K562 (cell line): ENCODE data around the gene DCAF17.

Source experiments
- CREB1 ChIP-seq, 2 experiments: sonication (generic) in 1 of 2; formaldehyde crosslinking in 1 of 2; IDR thresholded peaks; 2 replicates each; pipeline versions ENCODE4 v1.6.1 to v1.8.0; 2012 to 2022; ENCODE audit warnings: inconsistent platforms in 1 of 2, mild to moderate bottlenecking in 1 of 2, missing genetic modification reagents in 1 of 2, moderate library complexity in 1 of 2
- DNMT1 ChIP-seq: fragments of 450-650 bp; IDR thresholded peaks from 2 replicates; pipeline ENCODE4 v1.6.1; 2016; ENCODE audit warnings: antibody characterized with exemption, mild to moderate bottlenecking
- EZH2 ChIP-seq: IDR thresholded peaks from 2 replicates; pipeline ENCODE4 v1.6.1; 2012; ENCODE audit warnings: low read depth, mild to moderate bottlenecking, inconsistent platforms, low read length, borderline replicate concordance
- MAFF ChIP-seq: IDR thresholded peaks from 2 replicates; pipeline ENCODE4 v1.6.1; 2012; ENCODE audit warnings: low read length, improper control_type of control experiment
- NRF1 ChIP-seq, 2 experiments: fragments of 450-650 bp; IDR thresholded peaks in 1 of 2; conservative IDR thresholded peaks in 1 of 2; 2 replicates each; pipeline ENCODE4 v1.6.1; 2014; ENCODE audit warnings: mild to moderate bottlenecking in 2 of 2
- RAD51 ChIP-seq: fragments of 450-650 bp; IDR thresholded peaks from 2 replicates; pipeline ENCODE4 v1.7.1; 2016; ENCODE audit warnings: low read depth, mild to moderate bottlenecking, borderline replicate concordance
- RBM15 ChIP-seq: fragments of 200-400 bp; formaldehyde crosslinking; IDR thresholded peaks from 2 replicates; pipeline ENCODE4 v1.6.1; 2018; ENCODE audit warnings: mild to moderate bottlenecking, low read length, moderate library complexity; ENCODE audit not compliant: insufficient read depth
- RBM17 ChIP-seq: fragments of 200-400 bp; formaldehyde crosslinking; IDR thresholded peaks from 2 replicates; pipeline ENCODE4 v1.6.1; 2017; ENCODE audit warnings: low read depth, mild to moderate bottlenecking, low read length, borderline replicate concordance
- RCOR1 ChIP-seq, 2 experiments: IDR thresholded peaks; 2 replicates each; pipeline ENCODE4 v1.6.1; 2012; ENCODE audit warnings: low read depth in 2 of 2, low read length in 2 of 2, borderline replicate concordance in 1 of 2, improper control_type of control experiment in 1 of 2
- SRF ChIP-seq, 2 experiments: fragments of 250-450, 450-650 bp in 1 of 2; sonication (Bioruptor Pico) in 1 of 2; sonication (generic) in 1 of 2; formaldehyde crosslinking; IDR thresholded peaks; 2 replicates each; pipeline versions ENCODE4 v1.5.0 to v1.5.1; 2020 to 2022; ENCODE audit warnings: mild to moderate bottlenecking in 1 of 2, missing genetic modification reagents in 1 of 2
- ZNF175 ChIP-seq: fragments of 200-800 bp; sonication (Bioruptor generic); IDR thresholded peaks from 2 replicates; pipeline ENCODE4 v1.6.1; 2016; ENCODE audit warnings: low read depth, mild to moderate bottlenecking, missing genetic modification characterization, missing compliant biosample characterization
- ZNF311 ChIP-seq: fragments of 250-450 bp; sonication (Bioruptor Pico); IDR thresholded peaks from 2 replicates; pipeline ENCODE4 v1.4.0; 2020; ENCODE audit warnings: mild to moderate bottlenecking, moderate library complexity
- ZNF551 ChIP-seq: fragments of 250-450 bp; sonication (Bioruptor Pico); IDR thresholded peaks from 2 replicates; pipeline ENCODE4 v1.5.0; 2021; ENCODE audit warnings: mild to moderate bottlenecking, moderate library complexity
- TF ChIP-seq, protein P1 (sequence below), 3 experiments: IDR thresholded peaks in 2 of 3; conservative IDR thresholded peaks in 1 of 3; 2 replicates each; pipeline ENCODE4 v1.5.1; 2011 to 2012; ENCODE audit warnings: low read length in 3 of 3, mild to moderate bottlenecking in 3 of 3, control low read depth in 2 of 3, improper control_type of control experiment in 1 of 3, inconsistent platforms in 1 of 3, low read depth in 1 of 3, mixed read lengths in 1 of 3, moderate library complexity in 1 of 3; ENCODE audit not compliant: insufficient read depth in 2 of 3

DNA sequence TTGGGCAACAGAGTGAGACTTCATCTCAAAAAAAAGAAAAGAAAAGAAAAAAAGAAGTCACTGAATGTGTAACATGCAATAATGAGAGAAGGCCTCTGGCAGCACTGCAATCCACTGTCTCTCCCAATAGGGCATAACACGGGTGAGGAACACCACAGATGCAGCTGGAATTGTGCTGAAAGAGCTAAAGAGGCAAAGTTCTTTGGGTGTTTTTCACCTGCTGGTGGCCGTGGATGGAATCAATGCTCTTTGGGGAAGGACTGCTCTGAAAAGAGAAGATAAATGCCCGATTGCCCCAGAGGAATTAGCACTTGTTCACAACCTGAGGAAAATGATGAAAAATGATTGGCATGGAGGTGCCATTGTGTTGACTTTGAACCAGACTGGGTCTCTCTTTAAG is 57.3 kb downstream of the DCAF17 start:
- TF ChIP-seq RBM15: no peak
- no peak for TF ChIP-seq RAD51
- no peak for TF ChIP-seq ZNF551 (CRISPR knock-in tag)
- no peak for TF ChIP-seq ZNF175 (CRISPR knock-in tag)
- no peak for TF ChIP-seq ZNF311
- no peak for TF ChIP-seq DNMT1
- TF ChIP-seq EZH2: no peak
- TF ChIP-seq MAFF: no peak
- no peak for TF ChIP-seq CREB1 (IDR thresholded peaks at IDR 0.05)
- TF ChIP-seq CREB1 (CRISPR knock-in tag; IDR thresholded peaks at IDR 0.05): no peak
- no peak for TF ChIP-seq NRF1 (conservative IDR thresholded peaks at IDR 0.05 in 1 of 2, IDR thresholded peaks at IDR 0.05 in 1 of 2)
- TF ChIP-seq RBM17: no peak
- TF ChIP-seq, protein P1, sequence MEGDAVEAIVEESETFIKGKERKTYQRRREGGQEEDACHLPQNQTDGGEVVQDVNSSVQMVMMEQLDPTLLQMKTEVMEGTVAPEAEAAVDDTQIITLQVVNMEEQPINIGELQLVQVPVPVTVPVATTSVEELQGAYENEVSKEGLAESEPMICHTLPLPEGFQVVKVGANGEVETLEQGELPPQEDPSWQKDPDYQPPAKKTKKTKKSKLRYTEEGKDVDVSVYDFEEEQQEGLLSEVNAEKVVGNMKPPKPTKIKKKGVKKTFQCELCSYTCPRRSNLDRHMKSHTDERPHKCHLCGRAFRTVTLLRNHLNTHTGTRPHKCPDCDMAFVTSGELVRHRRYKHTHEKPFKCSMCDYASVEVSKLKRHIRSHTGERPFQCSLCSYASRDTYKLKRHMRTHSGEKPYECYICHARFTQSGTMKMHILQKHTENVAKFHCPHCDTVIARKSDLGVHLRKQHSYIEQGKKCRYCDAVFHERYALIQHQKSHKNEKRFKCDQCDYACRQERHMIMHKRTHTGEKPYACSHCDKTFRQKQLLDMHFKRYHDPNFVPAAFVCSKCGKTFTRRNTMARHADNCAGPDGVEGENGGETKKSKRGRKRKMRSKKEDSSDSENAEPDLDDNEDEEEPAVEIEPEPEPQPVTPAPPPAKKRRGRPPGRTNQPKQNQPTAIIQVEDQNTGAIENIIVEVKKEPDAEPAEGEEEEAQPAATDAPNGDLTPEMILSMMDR (IDR thresholded peaks at IDR 0.05 in 2 of 3, conservative IDR thresholded peaks at IDR 0.05 in 1 of 3; ENCODE audit: insufficient read depth in 2 of 3, low read depth in 1 of 3, low read length in 3 of 3): peak; percentile 22 to 38 (median 36); a peak in 4 of 6 replicates
- TF ChIP-seq SRF (CRISPR knock-in tag; IDR thresholded peaks at IDR 0.05): no peak
- TF ChIP-seq RCOR1 (IDR thresholded peaks at IDR 0.05; ENCODE audit: borderline replicate concordance in 1 of 2, low read depth in 2 of 2, low read length in 2 of 2): no peak
